8988T (cell line): ENCODE results near the gene TXNDC17.
"Not testable (repeated sequence)": the region's sequence is repeated elsewhere in the genome, so short reads cannot be mapped to it uniquely, and the experiment has no call there.

Source experiments
- DNase-seq: peaks from one replicate; pipeline ENCODE4 v3.0.0; 2011

The TXNDC17 gene

GRCh38 chr17:6686026-6686425, 45.2 kb downstream of the TXNDC17 start:
- DNase-seq = no peak

GRCh38 chr17:6688944-6689343, 48.1 kb downstream of the TXNDC17 start:
- no peak for DNase-seq

GRCh38 chr17:6690641-6691040, 49.8 kb downstream of the TXNDC17 start:
- DNase-seq = no peak

- no peak for DNase-seq
Observed at GRCh38 chr17:6691546-6691945, 50.7 kb downstream of the TXNDC17 start.

GRCh38 chr17:6691958-6692357, 51.1 kb downstream of the TXNDC17 start:
- DNase-seq = not testable (repeated sequence)
